Measurements from ENCODE around the gene H1-8. TPM values are rescaled to one million over a fixed set of nuclear protein-coding genes. Genes with fewer than 3 reads are reported as not detected.

Gene H1-8
- total RNA-seq, 1 experiment from 2014 or later: not detected

GRCh38 chr3:129518581-129518980 lies 24.4 kb upstream of the H1-8 start:
- H3K4ac ChIP-seq (ENCODE audit: low read depth, low read length): no peak overlapping the region
- H3K9me3 ChIP-seq (ENCODE audit: control insufficient read depth, low read depth, low read length): no peaks in the 10 kb centered on the region
- no peaks in the 10 kb centered on the region; the same call in 1 of the 2 replicates for H3K27me3 ChIP-seq (ENCODE audit: insufficient read depth, low read length)
- no peaks in the 10 kb centered on the region for H4K20me1 ChIP-seq (ENCODE audit: control insufficient read depth, insufficient read depth, insufficient read length)
- H3K79me2 ChIP-seq (ENCODE audit: insufficient read depth, low read length): no peaks in the 10 kb centered on the region
- H3K18ac ChIP-seq (ENCODE audit: insufficient read length, low read depth, low read length): no peak overlapping the region
- no peak overlapping the region for H3K27ac ChIP-seq (ENCODE audit: insufficient read length, low read depth, low read length)
- Mint-ChIP-seq H3K36me3 (ENCODE audit: insufficient read depth in 1 of 3, low read depth in 3 of 3) (peaks cover 7 to 16% (median 10%) of the 10 kb centered on the region in 3 experiments), H3K27ac (peak overlapping the region in 1 of 3 experiments; percentile 92; a peak in 3 of 7 replicates), H3K9me3 (no peaks in the 10 kb centered on the region), H3K27me3 (ENCODE audit: low read depth) (no peaks in the 10 kb centered on the region), H3K4me3 (no peak overlapping the region), H3K4me1 (peaks cover 4 to 6% of the 10 kb centered on the region in 2 experiments; a peak in 3 of 4 replicates)
- WGBS (ENCODE audit: extremely low coverage, insufficient read length, low lambda C conversion rate): no CpG with 5 or more reads among the region's 8 CpGs
- H2BK12ac ChIP-seq (ENCODE audit: insufficient read length, low read depth, low read length): no peak overlapping the region
- H3K9ac ChIP-seq (ENCODE audit: extremely low read depth, insufficient read length, low read length): no peak overlapping the region
- no peak overlapping the region for H3T11ph ChIP-seq (ENCODE audit: low read length)
- no peak overlapping the region for H2BK120ac ChIP-seq (ENCODE audit: low read depth, low read length, poor library complexity, severe bottlenecking)
- H2BK20ac ChIP-seq (ENCODE audit: low read depth, low read length, poor library complexity, severe bottlenecking): no peak overlapping the region
- no peak overlapping the region for H3K4me2 ChIP-seq (ENCODE audit: insufficient read depth, insufficient read length, low read length)
- H2AK5ac ChIP-seq (ENCODE audit: insufficient read length, low read length): no peak overlapping the region
- no peak overlapping the region for H2AFZ ChIP-seq (ENCODE audit: low read length)
- H2BK15ac ChIP-seq (ENCODE audit: low read depth, low read length): no peak overlapping the region
- no peak overlapping the region for H3K23ac ChIP-seq (ENCODE audit: insufficient read length, low read depth, low read length)
- TF ChIP-seq, protein P1, sequence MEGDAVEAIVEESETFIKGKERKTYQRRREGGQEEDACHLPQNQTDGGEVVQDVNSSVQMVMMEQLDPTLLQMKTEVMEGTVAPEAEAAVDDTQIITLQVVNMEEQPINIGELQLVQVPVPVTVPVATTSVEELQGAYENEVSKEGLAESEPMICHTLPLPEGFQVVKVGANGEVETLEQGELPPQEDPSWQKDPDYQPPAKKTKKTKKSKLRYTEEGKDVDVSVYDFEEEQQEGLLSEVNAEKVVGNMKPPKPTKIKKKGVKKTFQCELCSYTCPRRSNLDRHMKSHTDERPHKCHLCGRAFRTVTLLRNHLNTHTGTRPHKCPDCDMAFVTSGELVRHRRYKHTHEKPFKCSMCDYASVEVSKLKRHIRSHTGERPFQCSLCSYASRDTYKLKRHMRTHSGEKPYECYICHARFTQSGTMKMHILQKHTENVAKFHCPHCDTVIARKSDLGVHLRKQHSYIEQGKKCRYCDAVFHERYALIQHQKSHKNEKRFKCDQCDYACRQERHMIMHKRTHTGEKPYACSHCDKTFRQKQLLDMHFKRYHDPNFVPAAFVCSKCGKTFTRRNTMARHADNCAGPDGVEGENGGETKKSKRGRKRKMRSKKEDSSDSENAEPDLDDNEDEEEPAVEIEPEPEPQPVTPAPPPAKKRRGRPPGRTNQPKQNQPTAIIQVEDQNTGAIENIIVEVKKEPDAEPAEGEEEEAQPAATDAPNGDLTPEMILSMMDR (conservative IDR thresholded peaks at IDR 0.05): no peak
- H3K79me1 ChIP-seq (ENCODE audit: insufficient read depth, low read depth, low read length, poor library complexity, severe bottlenecking): no peaks in the 10 kb centered on the region
- no peaks in the 10 kb centered on the region for H3K23me2 ChIP-seq (ENCODE audit: insufficient read length, low read depth, low read length, poor library complexity, severe bottlenecking)
- no peak overlapping the region for H4K8ac ChIP-seq (replicated peaks; ENCODE audit: insufficient read length, low read depth, low read length)
- no peak overlapping the region for H4K5ac ChIP-seq (ENCODE audit: insufficient read length, low read depth, low read length)
- no peak overlapping the region; the same call in 1 of the 2 replicates for H3K14ac ChIP-seq (ENCODE audit: insufficient read depth, low read length)
- H4K91ac ChIP-seq (ENCODE audit: insufficient read length, low read depth, low read length): no peak overlapping the region
- no peaks in the 10 kb centered on the region for H3K4me1 ChIP-seq (ENCODE audit: insufficient read depth, low read length)
- DNase-seq: no peak
- H3K56ac ChIP-seq (ENCODE audit: insufficient read length, low read depth, low read length): no peak overlapping the region
- H2BK5ac ChIP-seq (ENCODE audit: insufficient read length, low read length): no peak overlapping the region

Data from H9 (cell line).